HG03175 (cell line): ENCODE data around the gene RNF4.
"Not testable (repeated sequence)": the region's sequence is repeated elsewhere in the genome, so short reads cannot be mapped to it uniquely, and the experiment has no call there.

Experiments used
- ATAC-seq: cut with Tn5 transposase; IDR thresholded peaks from one replicate; pipeline ENCODE4 v1.9.1; 2021; ENCODE audit warnings: mild to moderate bottlenecking, moderate library complexity; ENCODE audit not compliant: unreplicated experiment

Gene RNF4, protein sequence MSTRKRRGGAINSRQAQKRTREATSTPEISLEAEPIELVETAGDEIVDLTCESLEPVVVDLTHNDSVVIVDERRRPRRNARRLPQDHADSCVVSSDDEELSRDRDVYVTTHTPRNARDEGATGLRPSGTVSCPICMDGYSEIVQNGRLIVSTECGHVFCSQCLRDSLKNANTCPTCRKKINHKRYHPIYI

DNA sequence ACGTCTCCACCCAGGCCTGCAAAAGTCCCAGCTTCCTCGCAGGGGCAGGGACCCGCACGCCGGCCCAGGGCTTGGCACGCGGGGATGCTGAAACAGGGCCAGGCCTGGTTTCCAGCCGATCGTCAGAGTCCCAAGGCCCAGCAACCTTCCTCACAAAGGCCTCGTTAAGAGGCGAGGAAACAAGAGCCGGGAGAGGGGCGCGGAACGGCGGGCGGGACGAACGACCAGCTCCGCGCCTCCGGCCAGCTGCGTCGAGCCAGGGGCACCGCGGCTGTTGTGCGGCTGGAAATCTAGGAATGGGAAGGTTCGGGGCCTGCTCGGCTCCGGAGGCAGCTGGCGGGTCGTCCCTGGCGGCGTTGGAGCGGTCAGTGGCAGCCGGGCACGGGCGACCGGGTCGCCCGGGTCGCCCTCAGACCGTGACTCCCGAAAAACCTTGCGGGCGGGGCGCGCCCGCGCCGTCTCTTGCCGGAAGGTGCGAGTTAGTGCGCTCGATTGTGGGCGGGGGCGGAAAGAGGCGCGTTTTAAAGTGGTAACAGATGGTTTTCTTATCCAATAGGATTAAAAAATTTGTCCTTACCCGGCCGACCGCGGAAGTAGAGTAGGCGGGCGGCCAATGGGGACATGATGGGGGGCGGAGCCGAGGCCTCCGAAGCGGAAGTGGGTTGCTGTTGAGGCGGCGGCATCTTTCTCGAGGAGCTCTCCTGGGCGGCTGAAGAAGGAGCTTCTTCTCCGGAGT is at the start of gene RNF4:
Gene RNF4 (plus strand): TSS at position 651 of the 736 bp plus-strand sequence. CDS start 21,388 bp downstream, outside the sequence.
- peak; percentile 81 for ATAC-seq

- no peak for ATAC-seq
These were observed 49.1 kb upstream of the RNF4 start for GRCh38 chr4:2419814-2420213.

GRCh38 chr4:2421928-2422327 is 47.0 kb upstream of the RNF4 start:
- no peak for ATAC-seq

- ATAC-seq, result no peak
These were observed 45.8 kb upstream of the RNF4 start for GRCh38 chr4:2423066-2423465.

DNA sequence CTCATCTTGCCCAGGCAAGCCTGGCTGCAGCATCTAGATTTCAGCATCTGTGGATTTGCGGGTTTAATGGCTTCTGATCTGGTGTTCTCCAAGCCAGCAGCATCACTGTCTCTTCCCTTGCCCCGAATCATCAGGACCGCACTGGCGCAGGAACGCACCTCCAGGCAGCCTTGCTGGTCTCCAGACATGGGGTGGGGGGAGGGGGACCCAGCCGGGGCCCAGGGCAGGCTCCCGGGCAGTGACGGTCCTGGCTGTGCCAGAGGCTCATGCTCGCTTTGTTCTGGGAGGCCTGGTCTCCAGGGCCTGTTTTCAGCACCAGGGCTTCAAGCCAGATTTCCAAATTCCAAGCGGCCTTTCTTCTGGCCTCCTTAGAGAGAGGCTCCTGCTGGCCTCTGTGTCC is 45.2 kb upstream of the RNF4 start:
- no peak for ATAC-seq

DNA sequence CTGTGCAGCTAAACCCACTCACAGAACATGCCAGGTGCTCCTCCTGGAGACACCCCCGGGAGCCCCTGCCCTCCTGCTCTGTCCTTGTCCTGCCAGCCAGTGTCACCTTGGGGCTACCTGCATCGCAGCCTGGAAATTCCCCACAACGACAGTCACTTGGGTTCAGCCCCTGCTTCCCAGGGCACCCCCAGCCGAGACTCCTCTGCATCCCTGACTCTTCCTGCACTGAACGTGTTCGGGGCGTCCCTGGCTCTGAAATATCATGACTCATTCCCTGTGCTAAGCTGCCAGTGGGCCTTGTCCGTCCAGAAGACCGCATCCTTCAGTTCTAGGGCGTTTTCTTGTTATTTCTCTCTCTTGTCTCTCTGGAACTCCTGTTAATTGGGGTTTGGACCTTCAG is 44.3 kb upstream of the RNF4 start:
- ATAC-seq, result no peak

GRCh38 chr4:2425386-2426068 is 43.4 kb upstream of the RNF4 start:
- no peak for ATAC-seq

DNA sequence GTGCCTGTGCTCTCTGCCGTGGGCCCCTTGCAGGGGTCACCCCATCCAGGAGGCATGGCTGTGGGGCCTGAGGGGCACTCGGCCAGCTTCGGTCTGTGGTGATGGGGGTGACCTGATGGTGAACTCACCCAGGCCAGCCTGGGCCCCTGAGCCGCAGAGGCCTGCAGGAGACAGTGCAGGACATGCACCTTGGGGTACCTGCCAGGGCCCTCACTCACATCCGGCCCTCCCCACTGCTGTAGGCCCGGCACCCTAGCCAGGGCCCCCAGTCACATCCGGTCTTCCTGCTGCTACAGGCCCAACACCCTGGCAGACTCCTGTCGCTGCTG is 42.9 kb upstream of the RNF4 start:
- ATAC-seq, result no peak

- no peak for ATAC-seq
These were observed 42.1 kb upstream of the RNF4 start for GRCh38 chr4:2426711-2427275.

GRCh38 chr4:2427383-2428334 is 41.2 kb upstream of the RNF4 start:
- no peak for ATAC-seq

DNA sequence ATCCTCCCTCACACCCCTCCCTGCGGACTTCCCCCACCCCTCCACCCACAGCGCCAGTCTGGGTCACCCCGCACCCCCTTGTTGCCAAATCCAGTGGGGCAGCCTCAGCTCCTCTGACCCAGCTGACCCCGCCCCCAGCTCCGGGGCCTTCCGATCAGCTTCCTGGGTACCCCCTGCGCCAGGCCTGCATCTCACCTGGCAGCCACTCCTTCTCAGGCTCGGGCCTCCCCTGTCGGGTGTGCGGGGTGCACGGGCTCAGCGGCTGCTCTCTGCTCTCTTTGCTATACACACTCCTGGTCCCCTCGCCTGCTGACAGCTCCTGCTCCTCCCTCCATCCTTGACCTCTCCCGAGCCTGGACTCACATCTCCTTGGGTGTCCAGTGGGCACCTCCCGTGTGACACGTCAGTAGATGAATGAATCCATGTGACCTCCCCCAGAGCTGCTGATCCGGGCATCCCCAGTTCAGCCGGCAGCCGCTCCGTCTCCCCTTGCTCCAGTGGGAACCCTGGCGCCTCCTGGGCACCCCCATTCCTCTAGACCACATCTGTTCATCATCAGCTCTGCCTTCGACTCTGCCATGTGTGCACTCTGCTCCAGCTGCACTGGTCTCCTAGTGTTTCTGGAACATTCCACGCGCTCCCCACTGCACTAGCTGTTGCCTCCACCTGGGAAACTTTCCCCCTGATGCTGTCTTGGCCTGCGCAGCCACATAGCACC is 40.3 kb upstream of the RNF4 start:
- ATAC-seq, result no peak

- not testable (repeated sequence) for ATAC-seq
These were observed 38.8 kb upstream of the RNF4 start for GRCh38 chr4:2429945-2430757.

- no peak for ATAC-seq
These were observed 36.9 kb upstream of the RNF4 start for GRCh38 chr4:2432004-2432403.

DNA sequence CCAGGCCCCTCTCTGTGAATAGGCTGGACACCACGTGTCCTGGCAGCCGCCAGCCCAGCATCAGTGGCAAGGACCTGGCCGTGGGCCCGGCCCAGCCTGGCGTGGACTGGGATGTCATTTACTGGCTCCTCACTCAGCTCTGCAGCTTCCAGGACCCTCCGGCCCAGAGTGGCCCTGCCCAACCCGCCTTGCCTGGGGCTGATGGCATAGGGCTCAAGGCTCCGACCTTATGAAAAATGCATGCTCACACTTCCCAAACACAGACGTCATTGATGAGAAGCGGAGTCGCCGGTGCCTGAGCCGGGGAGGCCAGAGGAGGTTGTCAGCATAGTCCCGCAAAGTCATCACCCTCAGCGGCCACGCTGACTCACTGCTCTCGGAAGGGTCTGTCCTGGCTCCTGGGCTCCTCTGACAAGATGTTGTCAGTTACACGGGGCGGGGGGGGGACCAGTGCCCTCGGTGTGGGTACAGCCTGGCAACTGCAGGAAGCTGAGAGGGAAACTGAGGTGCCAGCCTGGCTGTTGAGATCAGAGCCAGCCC is 35.8 kb upstream of the RNF4 start:
- ATAC-seq, result no peak

DNA sequence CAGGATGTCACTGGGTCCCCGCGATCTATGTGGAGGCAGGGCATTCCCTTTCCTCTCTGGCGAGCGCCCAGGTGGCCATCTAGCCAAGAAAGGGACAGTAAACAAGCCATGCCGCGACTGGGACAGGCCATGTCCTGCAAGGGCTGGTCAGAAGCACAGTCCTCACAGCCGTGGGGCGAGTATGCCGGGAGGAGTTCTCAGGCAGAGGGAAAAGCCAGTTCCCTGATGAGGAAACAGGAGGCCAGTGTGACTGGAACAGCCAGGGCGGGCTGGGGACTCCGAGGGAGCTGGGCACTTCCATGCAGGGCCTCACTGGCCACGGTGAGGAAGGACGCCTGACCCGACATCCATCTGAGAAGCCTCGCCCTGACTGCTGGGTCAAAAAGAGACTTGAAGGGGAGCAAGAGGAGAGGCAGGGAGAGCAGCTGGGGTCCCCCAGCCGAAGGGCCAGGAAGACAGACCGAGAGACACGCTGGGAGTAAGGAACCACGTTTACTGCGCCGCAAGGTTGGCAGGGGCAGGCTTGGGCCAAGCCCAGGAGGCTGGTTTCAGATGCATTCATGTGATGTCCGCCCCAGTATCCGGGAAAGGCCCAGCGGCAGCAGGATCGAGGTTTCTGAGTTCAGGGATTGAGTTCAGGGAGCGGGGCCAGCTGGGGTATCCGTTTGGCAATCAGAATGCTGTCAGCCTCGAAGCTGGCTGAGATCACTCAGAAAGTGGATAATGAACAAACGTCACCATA is 35.1 kb upstream of the RNF4 start:
- ATAC-seq, result no peak

GRCh38 chr4:2434420-2434819 is 34.5 kb upstream of the RNF4 start:
- ATAC-seq, result no peak

DNA sequence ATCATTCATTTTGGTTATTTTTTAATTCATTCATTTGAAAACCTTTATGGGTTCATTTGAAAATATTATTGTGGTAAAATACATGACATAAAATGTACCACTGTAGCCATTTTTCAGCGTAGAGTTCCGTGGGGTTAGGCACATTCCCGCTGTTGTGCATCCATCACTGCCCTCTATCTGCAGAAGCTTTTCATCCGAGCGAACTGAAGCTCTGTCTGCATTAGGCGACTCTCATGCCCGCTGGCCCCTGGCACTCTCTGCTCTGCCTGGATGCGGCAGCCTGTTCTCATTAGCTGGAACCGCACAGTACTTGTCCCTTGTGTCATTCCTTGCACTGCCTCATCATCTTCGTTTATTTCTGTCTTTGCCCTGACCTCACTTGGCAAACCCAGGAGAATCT is 32.6 kb upstream of the RNF4 start:
- no peak for ATAC-seq

DNA sequence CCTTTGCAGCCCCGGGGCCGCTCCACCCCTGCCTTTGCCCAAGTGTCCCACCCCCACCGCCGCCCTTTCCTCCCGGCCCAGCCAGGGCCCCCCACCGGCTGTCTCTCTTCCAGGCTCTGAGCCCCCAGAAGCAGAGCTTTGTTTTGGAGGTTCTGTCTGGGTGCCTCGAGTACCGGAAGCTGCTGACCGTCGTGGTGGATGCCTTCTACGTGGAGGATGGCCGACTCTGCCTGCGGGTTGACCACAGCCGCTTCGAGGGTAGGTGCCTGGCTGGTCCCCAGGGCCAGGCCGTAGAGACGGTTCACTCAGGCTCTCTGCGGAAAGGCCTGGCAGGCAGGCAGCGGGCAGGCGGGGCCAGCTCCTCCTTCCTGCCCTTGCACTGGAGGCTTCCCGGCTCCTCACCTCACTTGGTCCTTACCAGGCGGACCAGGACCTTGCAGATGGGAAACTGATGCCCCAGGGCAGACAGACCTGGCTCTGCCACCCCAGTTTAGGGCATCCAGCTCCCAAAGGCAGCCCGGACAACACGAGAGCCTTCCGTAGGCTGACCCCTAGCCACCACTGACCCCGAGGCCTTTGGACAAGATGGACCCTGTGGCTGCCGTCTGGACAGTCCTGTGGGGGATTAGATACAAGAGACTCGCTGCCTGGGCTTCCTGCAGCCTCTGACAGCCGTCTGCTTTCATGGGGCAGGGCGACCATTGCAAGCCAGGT is 32.0 kb upstream of the RNF4 start:
- ATAC-seq, result no peak
